Keratinocyte (primary cell): ENCODE measurements around the gene PSD.

Experiments used
- EZH2 ChIP-seq: IDR thresholded peaks from one replicate; pipeline ENCODE4 v1.6.1; 2012; ENCODE audit warnings: inconsistent platforms, mild to moderate bottlenecking, low read length, moderate library complexity
- TF ChIP-seq, protein P1 (sequence below), 3 experiments: IDR thresholded peaks in 1 of 3; conservative IDR thresholded peaks in 1 of 3; optimal IDR thresholded peaks in 1 of 3; 2 replicates in 2 of 3; 3 replicates in 1 of 3; pipeline versions ENCODE3 to v1.5.1; 2011; ENCODE audit warnings: low read length in 3 of 3, mild to moderate bottlenecking in 3 of 3, moderate library complexity in 2 of 3, control low read depth in 1 of 3, inconsistent platforms in 1 of 3; ENCODE audit not compliant: insufficient read depth in 2 of 3; ENCODE audit errors: extremely low read depth in 1 of 3

DNA sequence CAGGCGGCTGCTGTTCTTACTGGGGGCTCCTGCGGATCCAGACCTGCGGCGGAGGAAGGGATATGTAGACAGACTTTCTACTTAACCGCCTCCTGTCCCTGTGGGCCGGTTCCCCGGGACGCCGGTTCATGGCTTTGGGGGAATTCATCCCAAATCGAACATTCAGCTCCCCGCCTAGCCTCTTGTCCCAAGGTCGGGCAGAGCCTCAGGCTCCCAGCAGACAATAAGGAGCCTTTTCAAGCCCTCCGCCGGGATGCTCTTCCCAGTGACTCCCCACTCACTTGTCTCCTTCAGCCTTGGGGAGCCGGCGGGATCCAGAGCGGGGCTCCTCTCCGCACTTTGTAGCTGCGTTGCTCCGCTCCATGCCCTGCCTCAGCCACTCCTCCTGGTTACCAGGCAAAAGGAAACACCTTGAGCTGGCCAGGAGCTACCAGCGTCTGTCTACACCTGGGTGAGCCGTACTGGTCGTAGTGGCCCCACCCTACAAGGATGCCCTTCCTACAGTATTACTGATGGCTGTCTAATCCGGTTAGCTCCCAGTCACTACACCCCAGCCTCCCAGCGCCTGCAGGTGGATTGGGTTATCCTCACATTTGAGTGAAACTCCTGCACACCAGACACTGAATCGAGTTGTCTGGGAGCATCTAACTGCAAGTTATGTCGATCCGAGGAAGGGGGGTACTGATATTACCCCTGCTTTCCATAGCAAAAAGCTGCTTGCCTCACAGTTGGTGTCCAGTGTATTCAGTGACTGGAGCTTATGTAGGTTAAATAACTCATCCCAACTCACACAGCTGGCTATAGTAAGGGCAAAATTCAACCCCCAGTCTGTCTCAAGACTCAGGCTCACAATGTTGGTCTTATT is 32.8 kb upstream of the PSD start, which contains the start of gene C10orf95:
- TF ChIP-seq, protein P1, sequence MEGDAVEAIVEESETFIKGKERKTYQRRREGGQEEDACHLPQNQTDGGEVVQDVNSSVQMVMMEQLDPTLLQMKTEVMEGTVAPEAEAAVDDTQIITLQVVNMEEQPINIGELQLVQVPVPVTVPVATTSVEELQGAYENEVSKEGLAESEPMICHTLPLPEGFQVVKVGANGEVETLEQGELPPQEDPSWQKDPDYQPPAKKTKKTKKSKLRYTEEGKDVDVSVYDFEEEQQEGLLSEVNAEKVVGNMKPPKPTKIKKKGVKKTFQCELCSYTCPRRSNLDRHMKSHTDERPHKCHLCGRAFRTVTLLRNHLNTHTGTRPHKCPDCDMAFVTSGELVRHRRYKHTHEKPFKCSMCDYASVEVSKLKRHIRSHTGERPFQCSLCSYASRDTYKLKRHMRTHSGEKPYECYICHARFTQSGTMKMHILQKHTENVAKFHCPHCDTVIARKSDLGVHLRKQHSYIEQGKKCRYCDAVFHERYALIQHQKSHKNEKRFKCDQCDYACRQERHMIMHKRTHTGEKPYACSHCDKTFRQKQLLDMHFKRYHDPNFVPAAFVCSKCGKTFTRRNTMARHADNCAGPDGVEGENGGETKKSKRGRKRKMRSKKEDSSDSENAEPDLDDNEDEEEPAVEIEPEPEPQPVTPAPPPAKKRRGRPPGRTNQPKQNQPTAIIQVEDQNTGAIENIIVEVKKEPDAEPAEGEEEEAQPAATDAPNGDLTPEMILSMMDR (optimal IDR thresholded peaks at IDR 0.05 in 1 of 3, IDR thresholded peaks at IDR 0.05 in 1 of 3, conservative IDR thresholded peaks at IDR 0.05 in 1 of 3; ENCODE audit: extremely low read depth in 1 of 3, insufficient read depth in 2 of 3, low read length in 3 of 3) = no peak
- no peak for TF ChIP-seq EZH2
